GM19238 (cell line): ENCODE results near the gene ADA.

Experiments
- DNase-seq: peaks from one replicate; pipeline ENCODE4 v3.0.0; 2011; ENCODE audit warnings: low spot score; ENCODE audit not compliant: insufficient read length

The ADA gene

GRCh38 chr20:44582311-44583025 lies 69.0 kb downstream of the ADA start, which contains the start of gene PKIG:
Gene PKIG (plus strand): TSS chr20:44582579. CDS start chr20:44614557, 31,978 bp downstream.
- no peak for DNase-seq

GRCh38 chr20:44581515-44581914 lies 70.0 kb downstream of the ADA start:
- DNase-seq, result no peak

- no peak for DNase-seq
Measured at GRCh38 chr20:44580581-44581268, 70.8 kb downstream of the ADA start.

- no peak for DNase-seq
Measured at GRCh38 chr20:44579313-44580081, 72.0 kb downstream of the ADA start.

- DNase-seq, result no peak
Measured at GRCh38 chr20:44576297-44576696, 75.2 kb downstream of the ADA start.

GRCh38 chr20:44574372-44574771 lies 77.1 kb downstream of the ADA start:
- DNase-seq, result no peak

- no peak for DNase-seq
Measured at GRCh38 chr20:44573501-44573869, 78.0 kb downstream of the ADA start.

- DNase-seq, result no peak
Measured at GRCh38 chr20:44572551-44573500, 78.7 kb downstream of the ADA start.

GRCh38 chr20:44571362-44571988 lies 80.0 kb downstream of the ADA start:
- DNase-seq, result no peak

GRCh38 chr20:44570367-44570766 lies 81.1 kb downstream of the ADA start:
- no peak for DNase-seq
